ENCODE results near the gene RTN4R.

DNA sequence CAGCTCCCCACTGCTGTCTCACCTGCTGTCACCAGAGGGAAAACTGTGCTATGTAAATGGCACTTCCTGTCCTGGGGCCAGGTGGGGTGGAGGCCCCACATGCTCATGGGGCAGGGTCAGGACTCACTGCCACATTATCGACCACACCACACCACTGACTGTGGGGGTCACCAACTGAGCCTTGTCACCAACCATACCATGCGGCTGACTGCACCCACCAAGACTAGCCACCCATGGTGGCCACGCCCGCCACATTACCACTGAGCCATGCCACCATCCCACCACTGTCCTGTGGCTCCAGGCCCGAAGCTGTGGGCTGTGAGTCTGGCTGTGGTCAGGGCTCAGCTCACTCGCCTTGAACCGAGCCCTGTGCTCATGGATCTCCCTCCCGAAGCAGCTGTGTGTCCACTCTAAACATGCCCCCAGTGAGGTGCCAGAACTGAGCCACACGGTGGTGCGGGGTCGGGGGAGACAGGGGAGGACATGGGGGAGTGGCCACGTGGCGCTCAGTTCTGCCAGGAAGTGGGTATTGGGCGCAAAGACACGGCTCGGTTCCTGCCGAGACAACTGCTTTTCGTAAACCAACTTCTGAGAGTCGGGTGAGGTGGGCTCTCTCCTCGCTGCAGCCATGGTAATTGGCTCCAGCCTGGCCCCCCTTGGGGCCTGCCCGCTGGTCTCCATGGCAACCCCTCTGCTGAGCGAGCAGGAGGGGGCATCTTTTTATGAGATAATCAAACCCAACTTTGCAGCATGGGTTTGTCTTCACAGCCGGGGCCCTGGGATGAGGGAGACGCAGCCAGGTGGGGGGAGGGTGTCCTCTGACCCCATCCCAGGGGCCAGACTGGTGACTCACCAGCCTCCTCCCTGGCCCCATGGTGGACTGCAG is 23.2 kb downstream of the RTN4R start:
- no peak for TF ChIP-seq CTCF (IDR thresholded peaks at IDR 0.05)
- TF ChIP-seq POLR2A (IDR thresholded peaks at IDR 0.05) = no peak

Measured in lower leg skin (tissue), 3 donors.